Jurkat, Clone E6-1 (cell line): ENCODE measurements around the gene SMURF2.

Experiments used
- DNase-seq: peaks from one replicate; pipeline ENCODE4 v3.0.0-alpha.2; 2011; ENCODE audit warnings: low read depth, low spot score
- H3K4me3 ChIP-seq: 2 replicates; pipeline ENCODE4 v1.5.1; 2011; ENCODE audit warnings: mild to moderate bottlenecking, low read length, control low read depth, moderate library complexity

The SMURF2 gene

GRCh38 chr17:64498308-64499203 is 163.6 kb downstream of the SMURF2 start:
- H3K4me3 ChIP-seq = no peak overlapping the region
- DNase-seq = no peak

- peak overlapping the region; percentile 76 for H3K4me3 ChIP-seq
- no peak for DNase-seq
These were observed 164.5 kb downstream of the SMURF2 start for GRCh38 chr17:64497565-64498035.

- peak; percentile 94 for DNase-seq
- H3K4me3 ChIP-seq = peak within 1 kb of the TSS; percentile 76
These were observed 165.1 kb downstream of the SMURF2 start, which contains the start of gene POLG2 for GRCh38 chr17:64496786-64497564. Gene POLG2, minus strand, starts transcription at chr17:64497054. Its CDS starts 86 bp downstream, at chr17:64496968.

- H3K4me3 ChIP-seq = peak overlapping the region; percentile 76
- DNase-seq = no peak
These were observed 165.7 kb downstream of the SMURF2 start for GRCh38 chr17:64496348-64496785.
